Activated CD4-positive, alpha-beta T cell treated with anti-CD3 and anti-CD28 coated beads, Interleukin-2, amount 50 U/mL, for 1 hour (primary cell): Measurements from ENCODE around the gene CSMD2.

ENCODE experiments used
- DNase-seq: peaks from one replicate; pipeline ENCODE4 v3.0.0-alpha.2; 2020

The CSMD2 gene

GRCh38 chr1:34153246-34153645, 11.8 kb downstream of the CSMD2 start:
- no peak for DNase-seq

GRCh38 chr1:34149501-34149900, 15.5 kb downstream of the CSMD2 start:
- DNase-seq: no peak

GRCh38 chr1:34147301-34147700, 17.7 kb downstream of the CSMD2 start:
- no peak for DNase-seq

- DNase-seq: no peak
Observed at GRCh38 chr1:34144766-34145165, 20.3 kb downstream of the CSMD2 start.

GRCh38 chr1:34143975-34144374, 21.1 kb downstream of the CSMD2 start:
- no peak for DNase-seq

GRCh38 chr1:34140011-34140676, 24.9 kb downstream of the CSMD2 start:
- DNase-seq: no peak

- DNase-seq: no peak
Observed at GRCh38 chr1:34137411-34137810, 27.6 kb downstream of the CSMD2 start.

GRCh38 chr1:34132161-34132420, 32.9 kb downstream of the CSMD2 start:
- no peak for DNase-seq

GRCh38 chr1:34131396-34132160, 33.5 kb downstream of the CSMD2 start:
- DNase-seq: no peak

- DNase-seq: no peak
Observed at GRCh38 chr1:34130306-34130705, 34.7 kb downstream of the CSMD2 start.

GRCh38 chr1:34129630-34130029, 35.4 kb downstream of the CSMD2 start:
- DNase-seq: no peak

- no peak for DNase-seq
Observed at GRCh38 chr1:34128186-34128889, 36.7 kb downstream of the CSMD2 start.

GRCh38 chr1:34127006-34128000, 37.7 kb downstream of the CSMD2 start:
- DNase-seq: no peak

GRCh38 chr1:34126486-34126885, 38.5 kb downstream of the CSMD2 start:
- DNase-seq: no peak

- no peak for DNase-seq
Observed at GRCh38 chr1:34125721-34126380, 39.2 kb downstream of the CSMD2 start.

- DNase-seq: no peak
Observed at GRCh38 chr1:34122080-34122932, 42.7 kb downstream of the CSMD2 start.

- no peak for DNase-seq
Observed at GRCh38 chr1:34115233-34115632, 49.8 kb downstream of the CSMD2 start.

GRCh38 chr1:34113887-34114286, 51.1 kb downstream of the CSMD2 start:
- DNase-seq: no peak

GRCh38 chr1:34113362-34113761, 51.7 kb downstream of the CSMD2 start:
- DNase-seq: no peak

GRCh38 chr1:34108711-34109110, 56.3 kb downstream of the CSMD2 start:
- DNase-seq: no peak

- no peak for DNase-seq
Observed at GRCh38 chr1:34108269-34108668, 56.8 kb downstream of the CSMD2 start.
